IMR-90 (cell line): Measurements from ENCODE around the gene ORM1. TPM values are rescaled to one million over a fixed set of nuclear protein-coding genes. Genes with fewer than 3 reads are reported as not detected.

Experiments used
- ATAC-seq: fragments of 200-7000 bp; cut with Tn5 transposase; 2 replicates; pipeline ENCODE4 v1.9.1; 2020; ENCODE audit warnings: low read depth, mild to moderate bottlenecking, moderate library complexity
- BruUV-seq: library from RNA; stranded (reverse); fragments of 400-500 nt; replicated peaks from 2 replicates; lab custom pipeline; 2021; lab: Mats Ljungman, UMichigan
- CTCF ChIA-PET: fragments of 300-600 bp; formaldehyde crosslinking; extraction: SDS; loops from one replicate; lab custom pipeline; 2021; ENCODE audit warnings: antibody characterized with exemption; lab: Yijun Ruan, JAX
- POLR2A ChIA-PET: fragments of 300-600 bp; sonication (Branson Sonifier 250); formaldehyde crosslinking; loops from one replicate; lab custom pipeline; 2022; ENCODE audit warnings: antibody characterized with exemption; ENCODE audit not compliant: unreplicated experiment; lab: Charles Lee
- DNase-seq: peaks from one replicate; pipeline ENCODE4 v3.0.0; 2013
- H2AFZ ChIP-seq: replicated peaks from 2 replicates; pipeline ENCODE3; 2013; ENCODE audit warnings: low read length, mild to moderate bottlenecking; ENCODE audit not compliant: poor library complexity
- H2AK5ac ChIP-seq: 2 replicates; pipeline ENCODE4 v1.6.1; 2013; ENCODE audit warnings: low read depth, low read length, inconsistent platforms
- H2AK9ac ChIP-seq: replicated peaks from 2 replicates; pipeline ENCODE3; 2013; ENCODE audit warnings: mild to moderate bottlenecking, low read depth, low read length, moderate library complexity; ENCODE audit not compliant: poor library complexity
- H2BK120ac ChIP-seq: 2 replicates; pipeline ENCODE4 v1.6.1; 2013; ENCODE audit warnings: low read depth, low read length, inconsistent platforms
- H2BK15ac ChIP-seq: 3 replicates; pipeline ENCODE4 v1.6.1; 2013; ENCODE audit warnings: low read depth, low read length, inconsistent platforms
- H2BK20ac ChIP-seq: 2 replicates; pipeline ENCODE4 v1.6.1; 2013; ENCODE audit warnings: low read depth, mild to moderate bottlenecking, inconsistent platforms, low read length, moderate library complexity
- H2BK5ac ChIP-seq: 2 replicates; pipeline ENCODE4 v1.6.1; 2013; ENCODE audit warnings: mild to moderate bottlenecking, low read depth, low read length, inconsistent platforms; ENCODE audit not compliant: poor library complexity, severe bottlenecking
- H3K14ac ChIP-seq: replicated peaks from 2 replicates; pipeline ENCODE4 v1.6.1; 2013; ENCODE audit warnings: low read depth, low read length, inconsistent platforms
- H3K18ac ChIP-seq: 2 replicates; pipeline ENCODE4 v1.6.1; 2013; ENCODE audit warnings: low read depth, low read length, control low read depth
- H3K23ac ChIP-seq: 2 replicates; pipeline ENCODE4 v1.6.1; 2013; ENCODE audit warnings: low read depth, low read length, inconsistent platforms
- H3K27ac ChIP-seq: 2 replicates; pipeline ENCODE4 v1.5.1; 2013; ENCODE audit warnings: mild to moderate bottlenecking, control low read depth, low read length; ENCODE audit not compliant: insufficient read depth
- H3K27me3 ChIP-seq: 2 replicates; pipeline ENCODE4 v1.6.1; 2013; ENCODE audit warnings: low read length; ENCODE audit not compliant: control insufficient read depth, insufficient read depth
- H3K36me3 ChIP-seq: 2 replicates; pipeline ENCODE4 v1.6.1; 2013; ENCODE audit warnings: low read length, mixed read lengths; ENCODE audit not compliant: control insufficient read depth, insufficient read depth
- H3K4ac ChIP-seq: 2 replicates; pipeline ENCODE4 v1.6.1; 2013; ENCODE audit warnings: low read depth, low read length, inconsistent platforms
- H3K4me1 ChIP-seq: 2 replicates; pipeline ENCODE4 v1.6.1; 2013; ENCODE audit warnings: low read length, mixed read lengths; ENCODE audit not compliant: control insufficient read depth, insufficient read depth
- H3K4me2 ChIP-seq: 2 replicates; pipeline ENCODE4 v1.6.1; 2013; ENCODE audit warnings: low read depth, mild to moderate bottlenecking, control low read depth, low read length, moderate library complexity
- H3K4me3 ChIP-seq: 2 replicates; pipeline ENCODE4 v1.5.1; 2013; ENCODE audit warnings: low read depth, mild to moderate bottlenecking, control low read depth, low read length, moderate library complexity; ENCODE audit not compliant: insufficient read depth
- H3K56ac ChIP-seq: 2 replicates; pipeline ENCODE4 v1.6.1; 2013; ENCODE audit warnings: low read length, inconsistent platforms; ENCODE audit not compliant: insufficient read depth; ENCODE audit errors: extremely low read depth
- H3K79me1 ChIP-seq, 2 experiments: 2 replicates each; pipeline ENCODE4 v1.6.1; 2013; ENCODE audit warnings: low read length in 2 of 2, inconsistent platforms in 1 of 2, low read depth in 1 of 2
- H3K9ac ChIP-seq: 2 replicates; pipeline ENCODE4 v1.6.1; 2013; ENCODE audit warnings: low read depth, low read length, control low read depth
- H3K9me1 ChIP-seq: 2 replicates; pipeline ENCODE4 v1.6.1; 2013; ENCODE audit warnings: low read length, inconsistent platforms; ENCODE audit not compliant: insufficient read depth
- H3K9me3 ChIP-seq: 2 replicates; pipeline ENCODE4 v1.6.1; 2013; ENCODE audit warnings: low read length; ENCODE audit not compliant: control insufficient read depth, insufficient read depth
- H4K20me1 ChIP-seq: 2 replicates; pipeline ENCODE4 v1.6.1; 2013; ENCODE audit warnings: low read length, inconsistent platforms; ENCODE audit not compliant: insufficient read depth
- H4K5ac ChIP-seq: 2 replicates; pipeline ENCODE4 v1.6.1; 2013; ENCODE audit warnings: mild to moderate bottlenecking, low read depth, low read length, control low read depth
- H4K8ac ChIP-seq, 2 experiments: 2 replicates each; pipeline ENCODE4 v1.6.1; 2013; ENCODE audit warnings: low read depth in 2 of 2, low read length in 2 of 2, control low read depth in 1 of 2, inconsistent platforms in 1 of 2
- H4K91ac ChIP-seq: 2 replicates; pipeline ENCODE4 v1.6.1; 2013; ENCODE audit warnings: low read depth, low read length, inconsistent platforms; ENCODE audit not compliant: insufficient read depth
- BHLHE40 ChIP-seq: fragments of 150-350 bp; IDR thresholded peaks from 2 replicates; pipeline ENCODE4 v1.6.1; 2016; ENCODE audit warnings: mild to moderate bottlenecking, low read depth, low read length
- CEBPB ChIP-seq: IDR thresholded peaks from 2 replicates; pipeline ENCODE4 v1.6.1; 2012; ENCODE audit warnings: low read depth, low read length, improper control_type of control experiment
- CHD1 ChIP-seq: IDR thresholded peaks from 2 replicates; pipeline ENCODE4 v1.6.1; 2012; ENCODE audit warnings: low read depth, low read length, improper control_type of control experiment
- FOS ChIP-seq: fragments of 150-350 bp; IDR thresholded peaks from 2 replicates; pipeline ENCODE4 v1.6.1; 2016; ENCODE audit warnings: low read depth, low read length
- MAFK ChIP-seq: IDR thresholded peaks from 2 replicates; pipeline ENCODE4 v1.6.1; 2012; ENCODE audit warnings: low read depth, low read length, improper control_type of control experiment
- MAZ ChIP-seq: IDR thresholded peaks from 2 replicates; pipeline ENCODE4 v1.6.1; 2012; ENCODE audit warnings: low read depth, mild to moderate bottlenecking, low read length, improper control_type of control experiment, moderate library complexity, borderline replicate concordance
- MXI1 ChIP-seq: IDR thresholded peaks from 2 replicates; pipeline ENCODE4 v1.6.1; 2012; ENCODE audit warnings: low read depth, mild to moderate bottlenecking, low read length, moderate library complexity, borderline replicate concordance
- NFE2L2 ChIP-seq: fragments of 150-350 bp; IDR thresholded peaks from 2 replicates; pipeline ENCODE4 v1.6.1; 2016; ENCODE audit warnings: low read depth, mild to moderate bottlenecking, low read length
- POLR2A ChIP-seq: IDR thresholded peaks from 2 replicates; pipeline ENCODE4 v1.6.1; 2012; ENCODE audit warnings: mild to moderate bottlenecking, low read depth, low read length
- RAD21 ChIP-seq: IDR thresholded peaks from 2 replicates; pipeline ENCODE4 v1.6.1; 2012; ENCODE audit warnings: low read length, improper control_type of control experiment
- RCOR1 ChIP-seq: IDR thresholded peaks from 2 replicates; pipeline ENCODE4 v1.6.1; 2012; ENCODE audit warnings: mild to moderate bottlenecking, low read length, improper control_type of control experiment; ENCODE audit not compliant: insufficient replicate concordance
- RFX5 ChIP-seq: IDR thresholded peaks from 2 replicates; pipeline ENCODE4 v1.8.0; 2012; ENCODE audit warnings: low read depth, mild to moderate bottlenecking, low read length, moderate library complexity
- SMC3 ChIP-seq: fragments of 150-350 bp; IDR thresholded peaks from 2 replicates; pipeline ENCODE4 v1.6.1; 2016; ENCODE audit warnings: low read depth, mild to moderate bottlenecking, antibody characterized with exemption, low read length, moderate library complexity
- USF2 ChIP-seq: fragments of 150-350 bp; IDR thresholded peaks from 2 replicates; pipeline ENCODE4 v1.6.1; 2017; ENCODE audit warnings: mild to moderate bottlenecking, antibody characterized with exemption, low read length, low read depth
- WGBS, 2 experiments: methylation state at CpG; one replicate each; pipeline versions ENCODE4 v1.1.5 to v1.1.7; 2013; ENCODE audit warnings: missing lambda C conversion rate in 2 of 2; ENCODE audit not compliant: insufficient read length in 1 of 2; ENCODE audit errors: extremely low coverage in 2 of 2; 5-methylcytosine and 5-hydroxymethylcytosine counted together
- dilution Hi-C: fragments of 300-500 bp; cut with HindIII; formaldehyde crosslinking; loops from one replicate; pipeline ENCODE4 v1.14.3; 2018; ENCODE audit warnings: low sequenced_read_pairs; ENCODE audit not compliant: unreplicated experiment
- in situ Hi-C: fragments of 300-500 bp; cut with MboI; formaldehyde crosslinking; loops from 3 replicates; pipeline ENCODE4 v1.14.3; 2019; ENCODE audit warnings: low sequenced_read_pairs, inconsistent platforms, mixed read lengths
- intact Hi-C: fragments of 100-400 bp; cut with micrococcal nuclease; formaldehyde crosslinking; loops from 2 replicates; pipeline ENCODE4 v1.10.0; 2022
- polyA plus RNA-seq, 3 experiments: library from polyadenylated mRNA; depleted of rRNA; stranded (reverse); fragments of >200 nt; gene quantifications; 2 replicates each; pipeline ENCODE4 v1.2.3, GENCODE V29; 2012; ENCODE audit warnings: low replicate concordance in 1 of 3
- total RNA-seq: library from RNA; depleted of rRNA; stranded (reverse); fragments of >200 nt; gene quantifications from 2 replicates; pipeline ENCODE4 v1.2.3, GENCODE V29; 2012
- TF ChIP-seq, protein P1 (sequence below): conservative IDR thresholded peaks from 2 replicates; pipeline ENCODE4 v1.5.1; 2012; ENCODE audit warnings: mild to moderate bottlenecking, low read depth, low read length, improper control_type of control experiment
- TF ChIP-seq, protein P2 (sequence below): fragments of 150-350 bp; IDR thresholded peaks from 2 replicates; pipeline ENCODE4 v1.6.1; 2016; ENCODE audit warnings: low read depth, mild to moderate bottlenecking, low read length, moderate library complexity, borderline replicate concordance

Gene ORM1
- total and polyA plus RNA-seq, 2 of the 4 experiments (the other 2 are of a cell fraction), result 0.18 TPM; not detected in 1

DNA sequence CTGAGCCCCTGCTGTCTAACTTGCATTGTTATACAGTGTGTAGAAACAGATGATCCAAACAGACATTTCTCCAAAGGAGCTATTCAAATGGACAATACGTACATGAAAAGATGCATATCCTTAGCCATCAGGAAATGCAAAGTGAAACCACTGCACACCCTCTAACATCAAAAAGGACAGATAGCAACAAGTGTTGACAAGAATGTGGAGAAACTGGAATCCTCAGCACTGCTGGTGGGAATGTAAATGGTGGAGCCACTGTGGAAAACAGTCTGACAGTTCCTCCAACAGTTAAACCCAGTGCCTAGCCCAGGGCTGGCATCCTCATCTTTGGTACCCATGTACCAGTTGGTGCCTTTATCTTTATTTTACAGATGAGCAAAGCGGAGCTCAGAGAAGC, 15.3 kb downstream of the ORM1 start:
- Histone ChIP-seq H2AK9ac (no peak overlapping the region), H3K4me2 (no peak overlapping the region), H3K36me3 (peaks cover 50% of the 10 kb centered on the region), H3K9ac (no peak overlapping the region), H4K5ac (no peak overlapping the region), H3K27me3 (no peaks in the 10 kb centered on the region), H2AK5ac (no peak overlapping the region), H3K18ac (no peak overlapping the region), H3K14ac (no peak overlapping the region), H4K91ac (no peak overlapping the region), H3K9me1 (no peaks in the 10 kb centered on the region; the same call in 1 of the 2 replicates), H3K4me3 (no peak overlapping the region), H2BK5ac (no peak overlapping the region), H4K20me1 (no peaks in the 10 kb centered on the region), H3K23ac (no peak overlapping the region), H3K56ac (no peak overlapping the region), H3K79me1 (no peaks in the 10 kb centered on the region), H3K4ac (no peak overlapping the region), H2BK120ac (no peak overlapping the region), H2AFZ (no peak overlapping the region), H3K9me3 (no peaks in the 10 kb centered on the region), H2BK15ac (no peak overlapping the region), H3K27ac (no peak overlapping the region), H3K4me1 (no peaks in the 10 kb centered on the region), H2BK20ac (no peak overlapping the region), H4K8ac (no peak overlapping the region)
- intact Hi-C loops, result loop anchor here (2.0 to 10.0 kb wide), 2 partner anchors 59 to 167 kb away; partner anchors contain the start of gene WHRN
- ChIA-PET POLR2A (no interaction called here), CTCF (interaction anchor here (1.6 kb wide), 1 partner anchor 79 kb away, joined by 5 read pairs; no protein-coding TSS in a partner anchor)
- in situ Hi-C loops, result no loop called here
- ATAC-seq, result no peak
- no TSS peak for BruUV-seq
- WGBS, 2 experiments, result no CpG with 5 or more reads among the region's 2 CpGs
- no peak for DNase-seq
- dilution Hi-C loops, result no loop called here
- TF ChIP-seq USF2, result no peak
- TF ChIP-seq RCOR1, result no peak
- no peak for TF ChIP-seq RFX5
- no peak for TF ChIP-seq MAFK
- no peak for TF ChIP-seq CHD1
- no peak for TF ChIP-seq RAD21
- TF ChIP-seq, protein P1, sequence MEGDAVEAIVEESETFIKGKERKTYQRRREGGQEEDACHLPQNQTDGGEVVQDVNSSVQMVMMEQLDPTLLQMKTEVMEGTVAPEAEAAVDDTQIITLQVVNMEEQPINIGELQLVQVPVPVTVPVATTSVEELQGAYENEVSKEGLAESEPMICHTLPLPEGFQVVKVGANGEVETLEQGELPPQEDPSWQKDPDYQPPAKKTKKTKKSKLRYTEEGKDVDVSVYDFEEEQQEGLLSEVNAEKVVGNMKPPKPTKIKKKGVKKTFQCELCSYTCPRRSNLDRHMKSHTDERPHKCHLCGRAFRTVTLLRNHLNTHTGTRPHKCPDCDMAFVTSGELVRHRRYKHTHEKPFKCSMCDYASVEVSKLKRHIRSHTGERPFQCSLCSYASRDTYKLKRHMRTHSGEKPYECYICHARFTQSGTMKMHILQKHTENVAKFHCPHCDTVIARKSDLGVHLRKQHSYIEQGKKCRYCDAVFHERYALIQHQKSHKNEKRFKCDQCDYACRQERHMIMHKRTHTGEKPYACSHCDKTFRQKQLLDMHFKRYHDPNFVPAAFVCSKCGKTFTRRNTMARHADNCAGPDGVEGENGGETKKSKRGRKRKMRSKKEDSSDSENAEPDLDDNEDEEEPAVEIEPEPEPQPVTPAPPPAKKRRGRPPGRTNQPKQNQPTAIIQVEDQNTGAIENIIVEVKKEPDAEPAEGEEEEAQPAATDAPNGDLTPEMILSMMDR, result no peak
- TF ChIP-seq POLR2A, result no peak
- TF ChIP-seq CEBPB, result no peak
- TF ChIP-seq NFE2L2, result no peak
- no peak for TF ChIP-seq FOS
- TF ChIP-seq MXI1, result no peak
- TF ChIP-seq SMC3, result no peak
- TF ChIP-seq, protein P2, sequence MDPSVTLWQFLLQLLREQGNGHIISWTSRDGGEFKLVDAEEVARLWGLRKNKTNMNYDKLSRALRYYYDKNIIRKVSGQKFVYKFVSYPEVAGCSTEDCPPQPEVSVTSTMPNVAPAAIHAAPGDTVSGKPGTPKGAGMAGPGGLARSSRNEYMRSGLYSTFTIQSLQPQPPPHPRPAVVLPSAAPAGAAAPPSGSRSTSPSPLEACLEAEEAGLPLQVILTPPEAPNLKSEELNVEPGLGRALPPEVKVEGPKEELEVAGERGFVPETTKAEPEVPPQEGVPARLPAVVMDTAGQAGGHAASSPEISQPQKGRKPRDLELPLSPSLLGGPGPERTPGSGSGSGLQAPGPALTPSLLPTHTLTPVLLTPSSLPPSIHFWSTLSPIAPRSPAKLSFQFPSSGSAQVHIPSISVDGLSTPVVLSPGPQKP, result no peak
- no peak for TF ChIP-seq BHLHE40
- TF ChIP-seq MAZ, result no peak
